Measurements from ENCODE around the gene ZBTB14.
A peak's percentile ranks its signal among the peaks of the same experiment; 100 is the strongest.

The ZBTB14 gene, protein sequence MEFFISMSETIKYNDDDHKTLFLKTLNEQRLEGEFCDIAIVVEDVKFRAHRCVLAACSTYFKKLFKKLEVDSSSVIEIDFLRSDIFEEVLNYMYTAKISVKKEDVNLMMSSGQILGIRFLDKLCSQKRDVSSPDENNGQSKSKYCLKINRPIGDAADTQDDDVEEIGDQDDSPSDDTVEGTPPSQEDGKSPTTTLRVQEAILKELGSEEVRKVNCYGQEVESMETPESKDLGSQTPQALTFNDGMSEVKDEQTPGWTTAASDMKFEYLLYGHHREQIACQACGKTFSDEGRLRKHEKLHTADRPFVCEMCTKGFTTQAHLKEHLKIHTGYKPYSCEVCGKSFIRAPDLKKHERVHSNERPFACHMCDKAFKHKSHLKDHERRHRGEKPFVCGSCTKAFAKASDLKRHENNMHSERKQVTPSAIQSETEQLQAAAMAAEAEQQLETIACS

DNA sequence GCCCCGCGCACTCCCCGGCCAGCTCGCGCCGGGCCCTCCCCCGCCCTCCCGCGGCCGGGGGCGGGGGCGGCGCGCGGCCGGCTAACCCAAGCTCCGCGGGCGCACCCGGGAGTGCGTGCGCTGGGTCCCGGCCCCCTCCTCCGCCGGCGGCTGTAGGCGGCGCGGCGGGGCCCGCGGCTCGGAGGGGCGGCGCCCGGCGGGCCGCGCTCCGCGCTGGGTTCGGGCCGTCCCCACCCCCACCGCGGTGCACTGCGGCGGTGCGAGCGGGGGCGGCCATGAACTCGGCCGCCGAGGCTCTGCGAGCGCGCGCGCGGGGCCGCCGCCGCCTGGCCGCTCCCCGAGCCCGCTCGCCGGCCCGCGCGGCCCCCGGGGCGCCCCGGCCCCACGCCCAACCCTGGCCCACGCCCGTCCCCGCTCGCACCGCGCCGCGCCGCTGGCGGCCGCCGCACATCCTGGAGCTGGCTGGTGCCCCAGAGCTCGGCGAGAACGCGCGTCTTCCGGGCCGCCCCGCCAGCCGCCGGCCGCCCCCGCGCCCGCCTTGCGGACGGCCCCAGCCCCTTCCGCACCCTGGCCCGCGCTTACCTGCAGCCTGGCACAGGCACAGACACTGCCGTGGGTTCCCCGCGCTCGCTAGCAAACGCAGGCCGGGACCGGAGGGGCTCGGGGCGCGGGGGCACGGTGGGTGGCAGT lies at the start of gene ZBTB14:
TSS of gene ZBTB14 (minus strand) at position 496 of the 690 bp plus-strand sequence. CDS start 2,480 bp downstream, outside the sequence.
- peak; percentile 7 for DNase-seq
- TF ChIP-seq, protein P1, sequence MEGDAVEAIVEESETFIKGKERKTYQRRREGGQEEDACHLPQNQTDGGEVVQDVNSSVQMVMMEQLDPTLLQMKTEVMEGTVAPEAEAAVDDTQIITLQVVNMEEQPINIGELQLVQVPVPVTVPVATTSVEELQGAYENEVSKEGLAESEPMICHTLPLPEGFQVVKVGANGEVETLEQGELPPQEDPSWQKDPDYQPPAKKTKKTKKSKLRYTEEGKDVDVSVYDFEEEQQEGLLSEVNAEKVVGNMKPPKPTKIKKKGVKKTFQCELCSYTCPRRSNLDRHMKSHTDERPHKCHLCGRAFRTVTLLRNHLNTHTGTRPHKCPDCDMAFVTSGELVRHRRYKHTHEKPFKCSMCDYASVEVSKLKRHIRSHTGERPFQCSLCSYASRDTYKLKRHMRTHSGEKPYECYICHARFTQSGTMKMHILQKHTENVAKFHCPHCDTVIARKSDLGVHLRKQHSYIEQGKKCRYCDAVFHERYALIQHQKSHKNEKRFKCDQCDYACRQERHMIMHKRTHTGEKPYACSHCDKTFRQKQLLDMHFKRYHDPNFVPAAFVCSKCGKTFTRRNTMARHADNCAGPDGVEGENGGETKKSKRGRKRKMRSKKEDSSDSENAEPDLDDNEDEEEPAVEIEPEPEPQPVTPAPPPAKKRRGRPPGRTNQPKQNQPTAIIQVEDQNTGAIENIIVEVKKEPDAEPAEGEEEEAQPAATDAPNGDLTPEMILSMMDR (IDR thresholded peaks at IDR 0.05; ENCODE audit: low read depth, low read length, missing control alignments): no peak
- Histone ChIP-seq H3K27me3 (replicated peaks) (no peaks in the 10 kb centered on the region), H3K36me3 (replicated peaks) (peaks cover 2% of the 10 kb centered on the region), H3K4me3 (ENCODE audit: low read depth, low read length) (peak within 1 kb of the TSS; percentile 69), H3K27ac (peak within 1 kb of the TSS; percentile 81)
- in situ Hi-C loops (cut with HindIII; ENCODE audit: low pct_ligation_motif_present, low sequenced_read_pairs): no loop called here

DNA sequence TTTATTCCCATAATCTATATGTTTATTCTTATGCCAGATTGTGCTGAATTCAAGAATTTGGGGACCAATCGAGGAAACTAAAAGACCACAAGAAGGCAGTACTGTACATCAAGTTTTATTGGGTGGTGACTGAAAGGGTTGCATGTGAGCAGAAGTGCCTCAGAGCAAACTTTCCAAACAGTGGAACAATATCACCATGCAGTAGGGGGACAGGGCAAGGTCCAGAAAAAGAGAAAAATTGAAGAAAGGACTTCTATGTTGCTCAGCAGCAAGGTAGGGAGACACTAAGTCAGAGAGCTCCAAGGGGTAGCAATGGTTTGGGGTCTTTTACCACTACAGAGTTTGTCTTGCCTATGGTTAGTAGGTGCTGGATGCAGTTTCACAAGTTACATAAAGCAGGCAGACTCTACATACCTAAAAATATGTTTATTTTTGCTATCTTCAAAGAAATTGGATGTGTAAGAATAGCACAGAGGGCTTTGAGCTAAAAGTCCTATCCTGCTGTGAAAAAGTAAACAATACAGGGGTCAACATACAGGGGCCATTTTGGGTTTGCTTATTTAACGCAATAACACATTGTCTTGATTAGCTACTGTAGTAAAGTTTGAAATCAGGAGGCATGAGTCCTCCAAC lies 43.8 kb upstream of the ZBTB14 start:
- H3K27ac ChIP-seq: no peak overlapping the region
- H3K4me3 ChIP-seq (ENCODE audit: low read depth, low read length): no peak overlapping the region
- in situ Hi-C loops (cut with HindIII; ENCODE audit: low pct_ligation_motif_present, low sequenced_read_pairs): no loop called here
- H3K27me3 ChIP-seq (replicated peaks): no peaks in the 10 kb centered on the region
- no peak for DNase-seq
- TF ChIP-seq, protein P1 (IDR thresholded peaks at IDR 0.05; ENCODE audit: low read depth, low read length, missing control alignments): no peak
- H3K36me3 ChIP-seq (replicated peaks): no peaks in the 10 kb centered on the region

DNA sequence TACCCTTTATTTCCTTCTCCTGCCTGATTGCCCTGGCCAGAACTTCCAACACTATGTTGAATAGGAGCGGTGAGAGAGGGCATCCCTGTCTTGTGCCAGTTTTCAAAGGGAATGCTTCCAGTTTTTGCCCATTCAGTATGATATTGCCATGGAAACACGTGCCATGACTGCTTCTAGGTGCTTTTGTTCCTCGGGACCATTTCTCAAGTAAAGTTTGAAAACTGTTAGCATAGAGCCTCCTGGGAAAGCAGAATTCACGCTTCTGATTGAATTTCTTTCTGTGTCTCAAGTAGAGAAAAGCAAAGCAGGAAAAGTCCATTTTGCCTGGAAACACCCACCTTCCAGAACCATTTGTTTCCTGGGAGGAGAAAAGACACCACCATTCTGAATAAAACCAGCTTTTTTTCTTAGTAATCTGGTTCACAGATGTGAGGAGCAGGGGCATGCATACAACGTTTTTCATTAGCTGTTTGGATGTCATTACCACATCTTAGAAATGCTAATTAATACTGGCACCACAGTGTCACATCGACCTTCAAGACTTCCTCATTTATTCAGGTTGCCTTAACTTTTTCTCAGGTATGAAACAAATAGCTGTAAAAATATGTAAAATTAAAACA lies 39.0 kb upstream of the ZBTB14 start:
- TF ChIP-seq, protein P1 (IDR thresholded peaks at IDR 0.05; ENCODE audit: low read depth, low read length, missing control alignments): no peak
- in situ Hi-C loops (cut with HindIII; ENCODE audit: low pct_ligation_motif_present, low sequenced_read_pairs): no loop called here
- Histone ChIP-seq H3K4me3 (ENCODE audit: low read depth, low read length) (no peak overlapping the region), H3K27ac (no peak overlapping the region), H3K36me3 (replicated peaks) (no peaks in the 10 kb centered on the region), H3K27me3 (replicated peaks) (no peaks in the 10 kb centered on the region)
- no peak for DNase-seq

DNA sequence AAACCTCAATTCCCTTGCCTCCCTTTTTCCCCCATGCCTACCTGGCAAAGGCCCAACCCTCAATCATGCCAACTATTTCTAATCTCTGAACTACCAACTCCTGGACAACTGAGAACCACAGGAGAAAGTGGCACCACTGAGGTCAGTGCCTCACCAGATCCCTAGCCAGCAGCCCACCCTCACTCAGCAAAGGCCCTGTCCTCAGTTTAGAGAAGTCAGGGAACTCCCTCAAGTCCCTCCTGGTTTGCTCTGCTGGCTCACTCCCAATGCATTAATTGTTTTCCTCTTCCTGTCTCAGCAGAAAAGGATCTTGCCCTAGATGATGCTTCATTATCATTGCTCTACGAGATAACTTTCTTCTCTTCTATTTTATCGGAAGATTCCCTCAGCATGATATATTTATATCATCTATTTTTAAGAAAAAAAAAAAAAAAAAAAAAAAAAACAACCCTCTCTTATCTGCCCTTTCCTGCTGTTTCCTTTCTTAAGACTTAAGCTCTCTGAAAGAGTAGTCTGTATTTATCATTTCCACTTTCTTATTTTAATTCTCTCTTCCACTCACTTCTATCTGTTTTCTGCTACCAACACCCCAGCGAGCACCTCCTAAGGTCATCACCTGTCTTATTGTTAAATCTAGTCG lies 22.7 kb upstream of the ZBTB14 start:
- in situ Hi-C loops (cut with HindIII; ENCODE audit: low pct_ligation_motif_present, low sequenced_read_pairs): no loop called here
- H3K27me3 ChIP-seq (replicated peaks): no peaks in the 10 kb centered on the region
- no peaks in the 10 kb centered on the region for H3K36me3 ChIP-seq (replicated peaks)
- H3K4me3 ChIP-seq (ENCODE audit: low read depth, low read length): no peak overlapping the region
- no peak overlapping the region for H3K27ac ChIP-seq
- TF ChIP-seq, protein P1 (IDR thresholded peaks at IDR 0.05; ENCODE audit: low read depth, low read length, missing control alignments): no peak
- DNase-seq: no peak

DNA sequence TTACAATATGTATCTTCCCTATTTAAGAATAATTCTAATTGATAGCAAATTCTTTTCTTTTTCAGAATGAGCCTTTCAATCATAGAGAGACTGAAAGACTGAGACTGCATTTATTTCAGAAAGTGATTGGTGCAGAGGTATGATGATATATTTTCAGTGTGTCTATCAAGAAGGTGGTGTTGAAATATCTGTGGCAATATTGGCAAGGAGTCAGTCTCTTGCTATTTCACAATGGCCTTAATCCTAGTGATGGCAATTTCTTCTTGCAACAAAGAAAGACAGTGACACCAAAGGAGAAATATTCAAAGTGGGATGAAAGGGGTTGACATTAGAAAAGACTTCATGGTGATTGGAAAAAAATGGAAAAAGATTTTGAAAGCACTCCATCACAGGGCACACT lies 21.7 kb upstream of the ZBTB14 start:
- no peak for DNase-seq
- in situ Hi-C loops (cut with HindIII; ENCODE audit: low pct_ligation_motif_present, low sequenced_read_pairs): no loop called here
- TF ChIP-seq, protein P1 (IDR thresholded peaks at IDR 0.05; ENCODE audit: low read depth, low read length, missing control alignments): no peak

More for the DNA sequence above, 21.7 kb upstream of the ZBTB14 start:
- Histone ChIP-seq H3K27ac (no peak overlapping the region), H3K27me3 (replicated peaks) (no peaks in the 10 kb centered on the region), H3K4me3 (ENCODE audit: low read depth, low read length) (no peak overlapping the region), H3K36me3 (replicated peaks) (no peaks in the 10 kb centered on the region)

Data from brain microvascular endothelial cell (primary cell).